ENCODE results near the gene PGBD5. TPM values are rescaled to one million over a fixed set of nuclear protein-coding genes. Genes with fewer than 3 reads are reported as not detected.

PGBD5 gene
- total RNA-seq, 1 donor, result not detected

GRCh38 chr1:230355594-230355993, 70.5 kb downstream of the PGBD5 start:
- DNase-seq (ENCODE audit: low read depth), result no peak
- no peak overlapping the region for H3K4me3 ChIP-seq (ENCODE audit: low read depth, low read length)
- no peak for TF ChIP-seq CTCF (IDR thresholded peaks at IDR 0.05; ENCODE audit: insufficient read depth, low read length)

- TF ChIP-seq CTCF (IDR thresholded peaks at IDR 0.05; ENCODE audit: insufficient read depth, low read length), result no peak
- no peak for DNase-seq (ENCODE audit: low read depth)
- H3K4me3 ChIP-seq (ENCODE audit: low read depth, low read length), result no peak overlapping the region
Observed at GRCh38 chr1:230355128-230355527, 71.0 kb downstream of the PGBD5 start.

- TF ChIP-seq CTCF (IDR thresholded peaks at IDR 0.05; ENCODE audit: insufficient read depth, low read length), result no peak
- H3K4me3 ChIP-seq (ENCODE audit: low read depth, low read length), result no peak overlapping the region
- no peak for DNase-seq (ENCODE audit: low read depth)
Observed at GRCh38 chr1:230354005-230354404, 72.1 kb downstream of the PGBD5 start.

GRCh38 chr1:230352537-230352936, 73.6 kb downstream of the PGBD5 start:
- DNase-seq (ENCODE audit: low read depth), result no peak
- no peak for TF ChIP-seq CTCF (IDR thresholded peaks at IDR 0.05; ENCODE audit: insufficient read depth, low read length)
- H3K4me3 ChIP-seq (ENCODE audit: low read depth, low read length), result no peak overlapping the region

GRCh38 chr1:230351983-230352382, 74.1 kb downstream of the PGBD5 start:
- DNase-seq (ENCODE audit: low read depth), result no peak
- no peak for TF ChIP-seq CTCF (IDR thresholded peaks at IDR 0.05; ENCODE audit: insufficient read depth, low read length)
- no peak overlapping the region for H3K4me3 ChIP-seq (ENCODE audit: low read depth, low read length)

GRCh38 chr1:230351514-230351913, 74.6 kb downstream of the PGBD5 start:
- H3K4me3 ChIP-seq (ENCODE audit: low read depth, low read length), result no peak overlapping the region
- no peak for TF ChIP-seq CTCF (IDR thresholded peaks at IDR 0.05; ENCODE audit: insufficient read depth, low read length)
- no peak for DNase-seq (ENCODE audit: low read depth)

- no peak for DNase-seq (ENCODE audit: low read depth)
- no peak overlapping the region for H3K4me3 ChIP-seq (ENCODE audit: low read depth, low read length)
- no peak for TF ChIP-seq CTCF (IDR thresholded peaks at IDR 0.05; ENCODE audit: insufficient read depth, low read length)
Observed at GRCh38 chr1:230350208-230350921, 75.8 kb downstream of the PGBD5 start.

All from fibroblast of the aortic adventitia (primary cell).